Thyroid gland (tissue), 4 donors: ENCODE measurements around the gene IER5L.
"Not testable (repeated sequence)": the region's sequence is repeated elsewhere in the genome, so short reads cannot be mapped to it uniquely, and the experiment has no call there.

Experiments
- POLR2A ChIP-seq, 2 donors: fragments of 450-650 bp; IDR thresholded peaks; one replicate each; pipeline ENCODE4 v1.6.1; 2017; ENCODE audit warnings: antibody characterized with exemption in 2 of 2, mild to moderate bottlenecking in 2 of 2, moderate library complexity in 1 of 2
- TF ChIP-seq, protein P1 (sequence below), 6 experiments: fragments of 200-600 bp in 3 of 6; fragments of 450-650 bp in 3 of 6; sonication (generic) in 3 of 6; IDR thresholded peaks; one replicate each; pipeline ENCODE4 v1.5.1; 2016 to 2019; ENCODE audit warnings: antibody characterized with exemption in 6 of 6, mild to moderate bottlenecking in 2 of 6, inconsistent platforms in 1 of 6, moderate library complexity in 1 of 6

DNA sequence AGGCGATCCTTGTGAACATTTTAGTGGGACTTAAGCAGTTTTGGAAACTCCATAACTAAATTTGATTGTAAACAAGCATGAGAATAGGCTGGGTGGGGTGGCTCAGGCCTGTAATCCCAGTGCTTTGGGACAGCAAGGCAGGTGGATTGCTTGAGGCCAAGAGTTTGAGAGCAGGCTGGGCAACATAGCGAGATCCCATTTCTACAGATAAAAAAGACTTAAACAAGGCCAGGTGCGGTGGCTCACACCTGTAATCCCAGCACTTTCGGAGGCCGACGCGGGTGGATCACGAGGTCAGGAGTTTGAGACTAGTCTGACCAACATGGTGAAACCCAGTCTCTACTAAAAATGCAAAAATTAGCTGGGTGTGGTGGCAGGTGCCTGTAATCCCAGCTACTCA lies 11.9 kb upstream of the IER5L start:
- TF ChIP-seq POLR2A (IDR thresholded peaks at IDR 0.05) = not testable (repeated sequence)
- TF ChIP-seq, protein P1, sequence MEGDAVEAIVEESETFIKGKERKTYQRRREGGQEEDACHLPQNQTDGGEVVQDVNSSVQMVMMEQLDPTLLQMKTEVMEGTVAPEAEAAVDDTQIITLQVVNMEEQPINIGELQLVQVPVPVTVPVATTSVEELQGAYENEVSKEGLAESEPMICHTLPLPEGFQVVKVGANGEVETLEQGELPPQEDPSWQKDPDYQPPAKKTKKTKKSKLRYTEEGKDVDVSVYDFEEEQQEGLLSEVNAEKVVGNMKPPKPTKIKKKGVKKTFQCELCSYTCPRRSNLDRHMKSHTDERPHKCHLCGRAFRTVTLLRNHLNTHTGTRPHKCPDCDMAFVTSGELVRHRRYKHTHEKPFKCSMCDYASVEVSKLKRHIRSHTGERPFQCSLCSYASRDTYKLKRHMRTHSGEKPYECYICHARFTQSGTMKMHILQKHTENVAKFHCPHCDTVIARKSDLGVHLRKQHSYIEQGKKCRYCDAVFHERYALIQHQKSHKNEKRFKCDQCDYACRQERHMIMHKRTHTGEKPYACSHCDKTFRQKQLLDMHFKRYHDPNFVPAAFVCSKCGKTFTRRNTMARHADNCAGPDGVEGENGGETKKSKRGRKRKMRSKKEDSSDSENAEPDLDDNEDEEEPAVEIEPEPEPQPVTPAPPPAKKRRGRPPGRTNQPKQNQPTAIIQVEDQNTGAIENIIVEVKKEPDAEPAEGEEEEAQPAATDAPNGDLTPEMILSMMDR (IDR thresholded peaks at IDR 0.05) = not testable (repeated sequence)
